ENCODE measurements around the gene GCKR.

GCKR gene

DNA sequence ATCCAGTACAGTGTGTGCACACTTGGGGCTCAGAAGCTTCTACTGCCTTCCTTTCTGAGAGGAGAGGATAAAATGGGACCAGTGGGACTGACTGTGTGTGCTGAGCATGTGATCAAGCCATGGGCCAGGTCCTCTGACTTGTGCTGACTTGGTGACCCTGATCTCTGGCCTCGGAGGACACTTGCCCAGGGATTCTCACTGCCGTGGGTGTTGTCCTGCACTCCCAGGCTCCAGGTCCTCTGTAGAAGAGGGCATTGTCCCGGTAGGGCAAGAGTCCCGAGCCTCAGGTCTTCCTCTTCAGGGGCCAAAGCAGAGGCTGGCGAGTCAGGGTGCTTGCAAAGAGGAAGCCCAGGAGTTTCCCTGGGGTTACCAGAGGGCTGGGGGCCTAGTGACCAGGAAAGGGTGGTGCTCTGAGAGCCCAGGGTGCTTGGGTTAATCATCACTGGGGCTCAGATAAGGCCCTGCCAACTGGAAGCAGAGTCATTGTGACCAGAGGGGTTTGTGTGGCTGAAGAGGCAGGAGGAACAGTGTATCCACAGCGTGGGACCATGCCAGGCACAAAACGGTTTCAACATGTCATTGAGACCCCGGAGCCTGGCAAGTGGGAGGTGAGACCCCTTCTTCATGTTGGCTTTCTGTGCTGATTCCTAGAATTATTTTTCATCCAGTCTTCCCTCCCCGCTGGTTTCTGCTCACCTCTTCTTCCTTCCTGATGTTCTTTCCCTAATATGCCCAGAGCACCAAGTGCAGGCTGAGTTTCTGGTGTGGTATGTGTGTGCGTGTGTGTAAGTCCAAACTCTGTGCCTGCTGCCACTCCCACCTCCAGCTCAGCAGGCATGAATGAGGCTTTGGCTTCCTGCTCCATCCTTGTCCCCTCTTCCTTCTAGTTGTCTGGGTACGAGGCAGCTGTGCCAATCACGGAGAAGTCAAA, at the start of gene GCKR:
Gene GCKR (plus strand): TSS at position 483 of the 931 bp plus-strand sequence. CDS start 66 bp downstream, at position 549.
- no peak for DNase-seq

DNA sequence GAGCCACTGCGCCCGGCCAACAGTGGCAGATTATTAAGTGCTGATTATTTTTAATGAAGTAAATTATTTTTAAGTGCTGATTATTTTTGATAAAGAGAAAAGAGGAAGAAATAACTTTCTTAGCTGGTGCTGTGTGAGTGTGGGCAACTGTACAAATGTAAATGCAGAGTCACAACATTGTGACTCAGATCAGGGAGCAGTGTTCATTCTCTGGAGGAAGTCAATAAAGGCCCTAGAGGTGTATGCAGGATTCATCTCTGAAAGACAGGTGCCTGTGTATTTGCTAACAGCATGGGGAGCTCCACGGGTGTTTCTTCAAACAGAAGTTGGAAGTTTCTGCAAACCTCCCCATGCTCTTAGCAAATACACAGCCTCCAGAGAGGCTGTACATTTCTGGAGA, 48.3 kb upstream of the GCKR start:
- DNase-seq = no peak

DNA sequence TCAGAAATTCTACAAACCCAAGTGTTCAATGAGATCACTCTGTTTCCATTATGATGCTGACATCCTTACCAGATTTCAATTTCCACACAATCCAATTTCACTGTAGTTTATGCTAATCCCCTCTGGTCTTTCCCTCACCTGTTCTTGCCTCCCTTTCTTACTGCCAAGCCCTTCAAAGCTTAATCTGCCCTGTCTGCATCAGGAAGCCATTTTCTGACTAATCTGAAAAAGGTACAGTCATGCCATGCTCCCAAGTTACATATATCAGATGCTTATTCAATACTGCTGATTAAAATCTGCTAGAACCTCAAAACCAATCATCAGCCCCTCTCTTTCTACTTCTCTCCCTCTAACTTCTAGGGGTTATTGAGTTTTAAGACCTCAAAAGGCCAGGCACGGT, 45.5 kb upstream of the GCKR start:
- no peak for DNase-seq

DNA sequence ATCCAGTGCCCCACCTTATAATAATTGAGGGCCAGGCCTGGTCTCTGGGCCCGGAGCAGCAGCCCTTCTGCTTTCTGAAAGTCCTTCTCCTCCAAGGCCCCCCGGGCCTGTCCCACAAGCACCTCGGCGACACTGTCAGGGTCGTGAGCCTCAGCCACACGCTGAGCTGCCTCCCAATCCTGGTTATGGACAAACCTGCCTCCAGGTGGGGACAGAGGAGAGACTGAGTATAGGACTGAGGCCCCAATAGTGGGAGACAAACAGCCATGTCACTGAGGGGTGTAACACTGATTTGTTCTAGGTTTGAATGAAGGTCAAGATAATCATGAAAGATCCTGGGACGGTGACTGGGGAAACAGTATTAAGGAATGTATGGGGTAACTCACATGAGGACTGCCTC, 42.7 kb upstream of the GCKR start:
- no peak for DNase-seq

DNA sequence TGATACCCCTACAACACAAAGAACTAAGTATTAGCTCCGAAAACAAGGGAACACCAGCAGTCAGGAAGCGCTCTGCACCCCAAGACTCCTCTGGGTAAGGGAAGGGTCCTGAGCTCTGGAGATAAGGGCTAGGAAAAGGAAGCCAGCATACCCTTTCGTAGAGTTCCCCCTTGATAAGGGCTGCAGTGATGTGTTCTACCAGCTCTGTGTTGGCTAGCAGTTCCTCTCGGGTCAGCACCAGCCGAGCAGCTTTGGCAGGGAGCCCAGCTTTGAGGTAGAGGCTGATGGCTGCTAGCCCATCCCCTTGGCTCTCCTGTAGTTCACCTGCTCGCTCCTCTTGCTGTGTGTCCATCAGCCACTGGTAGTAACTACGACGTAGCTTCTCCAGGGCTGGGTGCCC, 35.5 kb upstream of the GCKR start:
- DNase-seq = no peak

DNA sequence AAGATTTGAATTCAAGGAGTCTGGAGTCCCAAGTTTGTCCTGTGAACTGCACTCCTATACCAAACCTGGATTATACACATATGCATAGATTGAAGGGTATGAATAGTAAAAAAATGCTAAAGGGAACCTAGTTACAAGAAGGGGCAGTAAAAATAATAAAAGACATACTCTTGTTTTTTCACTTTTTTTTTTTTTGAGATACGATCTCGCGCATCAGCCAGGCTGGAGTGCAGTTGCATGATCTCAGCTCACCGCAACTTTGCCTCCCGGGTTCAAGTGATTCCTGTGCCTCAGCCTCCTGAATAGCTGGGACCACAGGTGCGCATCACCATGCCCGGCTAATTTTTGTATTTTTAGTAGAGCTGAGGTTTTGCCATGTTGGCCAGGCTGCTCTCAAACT, 32.2 kb upstream of the GCKR start:
- DNase-seq = no peak

GRCh38 chr2:27471961-27472360, 24.7 kb upstream of the GCKR start:
- DNase-seq = no peak

DNA sequence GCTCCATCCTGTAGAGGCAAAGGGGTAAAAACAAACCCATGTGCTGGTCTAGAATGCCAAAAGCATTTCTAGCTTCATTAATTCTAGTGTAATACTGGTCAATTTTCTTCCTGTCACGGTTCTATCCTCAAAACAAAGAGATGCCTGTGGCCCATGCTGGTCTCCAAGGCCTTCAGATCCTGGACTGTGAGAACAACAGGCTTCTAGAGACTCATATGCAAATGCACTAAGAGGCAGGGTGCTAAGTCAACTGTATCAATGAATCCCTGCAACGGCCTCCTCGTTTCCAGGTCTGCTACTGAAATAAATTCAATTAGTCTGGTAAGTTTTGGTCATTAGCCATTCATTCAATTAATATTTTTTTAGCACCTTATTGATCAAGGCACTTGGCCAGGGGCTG, 11.1 kb upstream of the GCKR start:
- DNase-seq = no peak

DNA sequence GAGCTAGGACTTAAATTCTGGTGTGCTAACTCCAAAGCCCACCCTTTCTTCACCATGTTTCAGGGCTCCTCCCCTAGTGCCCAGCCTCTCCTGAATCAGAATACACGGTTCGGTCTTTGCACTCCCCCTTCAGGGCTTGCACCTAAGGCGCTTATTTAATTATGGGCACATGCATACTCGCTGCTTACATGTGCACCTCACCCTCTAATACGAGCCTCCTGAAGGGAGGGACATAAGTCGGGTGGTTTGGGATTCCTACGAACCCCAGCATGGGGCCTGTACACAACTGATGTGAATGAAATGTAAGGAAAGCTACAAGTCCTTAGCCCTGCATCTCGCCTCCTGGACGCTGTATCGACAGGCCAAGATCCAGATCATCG, 7.5 kb upstream of the GCKR start:
- no peak for DNase-seq

- DNase-seq = peak; percentile 98
These were observed 6.9 kb upstream of the GCKR start, which contains the start of gene IFT172 for GRCh38 chr2:27489498-27490397. Gene IFT172, minus strand, starts transcription at chr2:27489743. Its CDS starts 90 bp downstream, at chr2:27489653.

GRCh38 chr2:27492557-27492956, 4.1 kb upstream of the GCKR start:
- DNase-seq = no peak

- no peak for DNase-seq
These were observed 2.7 kb upstream of the GCKR start for GRCh38 chr2:27493948-27494283.

GRCh38 chr2:27494284-27494943, 2.2 kb upstream of the GCKR start:
- DNase-seq = no peak

DNA sequence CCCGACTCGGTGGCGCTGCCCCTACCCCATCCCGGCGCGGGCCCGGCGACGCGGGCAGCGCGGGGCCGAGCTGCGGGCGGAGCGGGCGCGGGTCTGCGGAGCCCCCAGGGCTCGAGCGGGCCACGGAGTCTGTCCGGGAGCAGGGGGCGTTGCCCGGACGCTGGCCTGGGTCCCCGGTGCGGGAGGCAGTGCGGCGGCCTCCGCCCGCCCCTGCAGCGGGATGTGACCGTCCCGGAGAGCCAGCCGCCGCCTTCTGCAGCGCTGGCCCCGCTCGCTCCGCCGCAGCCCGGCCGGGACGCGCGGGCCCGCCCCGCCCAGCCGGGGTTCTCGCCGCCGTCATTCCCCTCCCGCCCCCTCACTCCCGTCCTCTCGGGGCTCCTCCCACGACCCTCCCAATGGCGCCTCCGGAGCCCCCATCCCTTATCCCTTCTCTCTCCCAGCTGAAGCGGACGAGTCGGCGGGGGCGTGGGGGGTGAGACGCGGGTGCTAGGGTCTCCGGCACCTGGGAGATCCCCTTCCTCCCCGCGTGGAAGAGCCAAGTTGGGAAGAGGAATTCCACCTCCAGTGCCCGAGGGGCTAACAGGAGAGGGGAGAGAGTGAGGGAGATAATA, 1.6 kb upstream of the GCKR start, which contains the start of gene FNDC4:
Gene FNDC4 (minus strand): TSS at position 257 of the 611 bp plus-strand sequence. CDS start 521 bp downstream, outside the sequence.
- DNase-seq = no peak

DNA sequence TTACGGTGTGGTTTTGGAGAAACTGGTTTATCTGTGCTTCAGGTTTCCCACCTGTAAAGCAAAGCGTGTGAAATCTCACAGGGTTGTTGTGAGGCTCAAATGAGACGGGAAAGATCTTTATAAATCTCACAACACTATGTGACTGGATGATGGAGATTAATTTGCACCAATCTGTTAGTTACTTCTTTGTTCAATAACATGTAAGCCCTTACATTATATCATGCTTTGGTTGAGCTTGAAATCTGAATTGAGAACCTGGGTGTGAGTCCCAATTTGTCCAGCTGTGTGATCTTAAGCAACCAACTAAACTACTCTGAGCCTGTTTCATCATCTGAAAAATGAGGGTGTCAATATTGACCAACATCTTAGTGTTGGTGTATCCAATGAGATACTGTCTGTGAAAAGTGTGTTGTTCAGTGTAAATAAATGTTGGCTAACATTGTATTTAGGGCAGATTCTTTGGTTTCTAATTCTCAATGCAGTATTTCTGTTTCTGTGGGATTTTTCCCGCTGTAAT, 741 bp upstream of the GCKR start:
- DNase-seq = no peak

DNA sequence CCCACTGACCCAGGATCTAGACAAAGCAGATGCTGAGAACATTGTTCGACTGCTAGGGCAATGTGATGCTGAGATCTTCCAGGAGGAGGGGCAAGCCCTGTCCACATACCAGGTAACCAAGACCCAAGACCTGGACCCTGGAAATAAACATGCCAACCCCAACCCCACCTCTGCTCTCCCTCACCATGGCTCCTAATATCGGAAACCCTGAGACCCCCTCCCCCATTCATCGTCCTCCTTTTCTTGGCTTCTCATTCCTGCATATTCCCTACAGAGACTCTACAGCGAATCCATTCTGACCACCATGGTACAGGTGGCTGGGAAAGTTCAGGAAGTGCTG, 619 bp downstream of the GCKR start:
- no peak for DNase-seq

DNA sequence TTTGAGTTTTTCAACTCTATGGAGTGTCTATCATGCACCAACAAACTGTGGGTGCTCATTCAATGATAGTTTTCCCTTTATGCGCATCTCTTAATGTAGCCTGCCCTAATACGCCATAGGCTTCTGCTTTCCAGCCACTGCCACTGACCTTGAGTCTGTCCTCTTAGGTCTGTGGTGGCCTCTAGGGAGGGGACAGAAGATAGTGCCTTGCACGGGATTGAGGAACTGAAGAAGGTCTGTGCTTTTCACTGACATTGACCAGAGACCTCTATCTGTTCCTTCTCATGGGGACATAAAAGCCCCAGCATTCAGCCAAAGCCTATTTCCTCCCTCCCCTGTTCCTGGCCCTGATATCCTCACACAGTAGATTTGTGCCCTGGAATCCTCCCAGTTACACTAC, 2.3 kb downstream of the GCKR start:
- no peak for DNase-seq

DNA sequence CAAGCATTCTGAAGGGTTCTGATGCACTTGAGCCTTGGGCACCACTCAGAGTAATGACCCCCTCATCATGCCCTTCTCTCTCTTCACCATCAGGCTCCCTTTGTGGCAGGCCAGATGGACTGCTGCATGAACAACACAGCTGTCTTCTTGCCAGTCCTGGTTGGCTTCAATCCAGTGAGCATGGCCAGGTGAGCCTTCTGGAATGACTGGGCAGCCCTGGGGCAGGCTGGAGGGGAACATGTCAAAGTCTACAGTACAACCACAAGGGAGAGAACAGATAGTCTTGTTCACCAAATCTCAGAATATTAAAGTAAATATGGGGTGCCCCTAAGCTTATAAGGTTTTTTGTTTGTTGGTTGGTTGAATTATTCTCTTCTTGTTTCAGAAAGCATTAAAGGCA, 4.4 kb downstream of the GCKR start:
- DNase-seq = no peak

DNA sequence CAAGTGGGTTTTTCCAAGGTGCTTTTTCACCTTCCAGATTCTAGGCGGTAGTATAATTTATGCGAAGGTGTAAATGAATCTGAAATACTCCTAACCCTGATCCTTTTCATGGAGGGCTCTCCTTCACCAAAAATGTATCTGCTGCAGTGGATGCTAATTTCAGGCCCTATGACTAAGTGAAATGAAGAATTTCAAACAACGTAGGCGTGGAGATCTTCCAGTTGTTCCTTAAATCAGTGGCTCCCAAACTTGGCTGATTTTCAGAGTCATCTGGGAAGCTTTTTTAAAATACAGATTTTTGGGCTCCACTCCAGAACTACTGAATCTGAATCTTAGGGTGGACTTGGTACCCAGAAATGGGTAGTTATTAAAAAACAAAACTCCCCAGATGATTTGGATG, 5.5 kb downstream of the GCKR start:
- DNase-seq = no peak

- no peak for DNase-seq
These were observed 9.9 kb downstream of the GCKR start for GRCh38 chr2:27506587-27506986.

GRCh38 chr2:27507293-27507692, 10.7 kb downstream of the GCKR start:
- no peak for DNase-seq

DNA sequence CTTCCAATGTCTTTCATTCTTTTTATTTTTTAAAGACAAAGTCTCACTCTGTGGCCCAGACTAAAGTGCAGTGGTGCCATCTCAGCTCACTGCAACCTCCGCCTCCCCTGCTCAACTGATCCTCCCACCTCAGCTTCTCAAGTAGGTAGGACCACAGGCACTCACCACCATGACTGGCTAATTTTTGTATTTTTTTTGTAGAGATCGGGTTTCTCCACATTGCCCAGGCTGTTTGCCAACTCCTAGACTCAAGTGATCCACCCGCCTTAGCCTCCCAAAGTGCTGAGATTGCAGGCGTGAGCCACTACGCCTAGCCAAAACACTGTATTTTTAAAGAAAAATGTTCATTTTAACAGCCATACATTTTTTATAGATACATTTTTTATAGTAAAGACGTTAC, 12.7 kb downstream of the GCKR start:
- DNase-seq = no peak

All from activated effector memory CD4-positive, alpha-beta T cell treated with Interleukin-2 at 50 U/mL for 16 hours (primary cell).